GM12891 (cell line): Measurements from ENCODE around the gene ABTB2.

Source experiments
- POLR2AphosphoS5 ChIP-seq: IDR thresholded peaks from 2 replicates; pipeline ENCODE4 v1.6.1; 2011; ENCODE audit warnings: low read depth, low read length, control low read depth
- TAF1 ChIP-seq: IDR thresholded peaks from 2 replicates; pipeline ENCODE4 v1.6.1; 2011; ENCODE audit warnings: low read depth, low read length, control low read depth

GRCh38 chr11:34405079-34405858 lies 47.5 kb upstream of the ABTB2 start:
- TF ChIP-seq TAF1 (no peak), POLR2AphosphoS5 (no peak)
